Gastroesophageal sphincter (tissue), 3 donors: Measurements from ENCODE around the gene PIGL.

ENCODE experiments used
- POLR2AphosphoS5 ChIP-seq: sonication (generic); formaldehyde crosslinking; IDR thresholded peaks from one replicate; pipeline ENCODE4 v1.6.1; 2017; ENCODE audit warnings: antibody characterized with exemption
- TF ChIP-seq, protein P1 (sequence below), 4 experiments: fragments of 200-600 bp in 2 of 4; fragments of 450-650 bp in 2 of 4; sonication (generic) in 1 of 4; IDR thresholded peaks; one replicate each; pipeline ENCODE4 v1.5.1; 2017 to 2019; ENCODE audit warnings: antibody characterized with exemption in 4 of 4, mild to moderate bottlenecking in 2 of 4, moderate library complexity in 2 of 4

DNA sequence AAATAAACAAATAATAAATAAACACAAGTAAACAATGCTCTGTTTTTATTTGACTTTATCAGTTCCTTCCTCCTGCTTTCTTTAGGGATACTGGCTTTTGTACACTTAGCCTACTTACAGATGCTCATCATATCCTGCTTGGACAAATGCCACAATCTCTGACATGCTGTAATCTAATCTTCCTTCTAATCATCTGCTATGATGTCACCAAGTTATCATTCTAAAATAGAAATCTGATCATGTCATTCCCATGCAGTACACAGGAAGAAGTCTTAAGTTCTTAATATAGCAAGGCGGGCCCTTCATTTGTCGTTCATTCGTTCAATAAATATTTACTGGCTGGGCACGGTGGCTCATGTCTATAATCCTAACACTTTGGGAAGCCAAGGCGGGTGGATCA is 154.7 kb downstream of the PIGL start:
- TF ChIP-seq, protein P1, sequence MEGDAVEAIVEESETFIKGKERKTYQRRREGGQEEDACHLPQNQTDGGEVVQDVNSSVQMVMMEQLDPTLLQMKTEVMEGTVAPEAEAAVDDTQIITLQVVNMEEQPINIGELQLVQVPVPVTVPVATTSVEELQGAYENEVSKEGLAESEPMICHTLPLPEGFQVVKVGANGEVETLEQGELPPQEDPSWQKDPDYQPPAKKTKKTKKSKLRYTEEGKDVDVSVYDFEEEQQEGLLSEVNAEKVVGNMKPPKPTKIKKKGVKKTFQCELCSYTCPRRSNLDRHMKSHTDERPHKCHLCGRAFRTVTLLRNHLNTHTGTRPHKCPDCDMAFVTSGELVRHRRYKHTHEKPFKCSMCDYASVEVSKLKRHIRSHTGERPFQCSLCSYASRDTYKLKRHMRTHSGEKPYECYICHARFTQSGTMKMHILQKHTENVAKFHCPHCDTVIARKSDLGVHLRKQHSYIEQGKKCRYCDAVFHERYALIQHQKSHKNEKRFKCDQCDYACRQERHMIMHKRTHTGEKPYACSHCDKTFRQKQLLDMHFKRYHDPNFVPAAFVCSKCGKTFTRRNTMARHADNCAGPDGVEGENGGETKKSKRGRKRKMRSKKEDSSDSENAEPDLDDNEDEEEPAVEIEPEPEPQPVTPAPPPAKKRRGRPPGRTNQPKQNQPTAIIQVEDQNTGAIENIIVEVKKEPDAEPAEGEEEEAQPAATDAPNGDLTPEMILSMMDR (IDR thresholded peaks at IDR 0.05) = no peak
- no peak for TF ChIP-seq POLR2AphosphoS5
